HepG2 (cell line): ENCODE measurements around the gene KRTAP3-3. TPM values are rescaled to one million over a fixed set of nuclear protein-coding genes. Genes with fewer than 3 reads are reported as not detected.

Source experiments
- ATF2 ChIP-seq: sonication (generic); formaldehyde crosslinking; IDR thresholded peaks from 2 replicates; pipeline ENCODE4 v1.4.0; 2020; ENCODE audit warnings: missing genetic modification reagents
- BCL6 ChIP-seq: IDR thresholded peaks from 2 replicates; pipeline ENCODE4 v1.6.1; 2016; ENCODE audit warnings: missing genetic modification reagents, missing compliant biosample characterization
- DBP ChIP-seq: sonication (generic); formaldehyde crosslinking; IDR thresholded peaks from 2 replicates; pipeline ENCODE4 v1.4.0; 2020; ENCODE audit warnings: missing genetic modification reagents; ENCODE audit errors: not compliant biosample characterization
- GATA4 ChIP-seq: sonication (generic); IDR thresholded peaks from 2 replicates; pipeline ENCODE4 v1.6.1; 2016; ENCODE audit warnings: antibody characterized with exemption, low read depth, borderline replicate concordance
- GRHL1 ChIP-seq: sonication (generic); formaldehyde crosslinking; conservative IDR thresholded peaks from 2 replicates; pipeline ENCODE4 v1.8.0; 2022; ENCODE audit warnings: missing genetic modification reagents
- HNF4A ChIP-seq: sonication (generic); formaldehyde crosslinking; IDR thresholded peaks from 2 replicates; pipeline ENCODE4 v1.4.0; 2020; ENCODE audit warnings: missing genetic modification reagents
- IRX3 ChIP-seq: sonication (generic); formaldehyde crosslinking; IDR thresholded peaks from 2 replicates; pipeline ENCODE4 v1.8.1; 2023; ENCODE audit warnings: mild to moderate bottlenecking, low read depth, missing genetic modification reagents, borderline replicate concordance
- NFAT5 ChIP-seq: sonication (generic); formaldehyde crosslinking; IDR thresholded peaks from 2 replicates; pipeline ENCODE4 v1.4.0; 2020; ENCODE audit warnings: missing genetic modification reagents
- NONO ChIP-seq, 2 experiments: fragments of 450-650 bp in 1 of 2; sonication (generic) in 1 of 2; formaldehyde crosslinking in 1 of 2; IDR thresholded peaks in 1 of 2; conservative IDR thresholded peaks in 1 of 2; 2 replicates each; pipeline versions ENCODE4 v1.6.1 to v1.8.0; 2017 to 2022; ENCODE audit warnings: mild to moderate bottlenecking in 1 of 2, missing genetic modification reagents in 1 of 2, moderate library complexity in 1 of 2
- PHF20 ChIP-seq: sonication (generic); formaldehyde crosslinking; IDR thresholded peaks from 2 replicates; pipeline ENCODE4 v1.5.0; 2020; ENCODE audit warnings: mild to moderate bottlenecking, missing genetic modification reagents
- PITX1 ChIP-seq: sonication (generic); formaldehyde crosslinking; IDR thresholded peaks from 2 replicates; pipeline ENCODE4 v1.5.1; 2020; ENCODE audit warnings: mild to moderate bottlenecking, missing genetic modification reagents
- POLR2A ChIP-seq, 2 experiments: IDR thresholded peaks; 2 replicates each; pipeline ENCODE4 v1.6.1; 2011; ENCODE audit warnings: low read depth in 2 of 2, low read length in 2 of 2, mild to moderate bottlenecking in 1 of 2, moderate library complexity in 1 of 2; ENCODE audit not compliant: insufficient read depth in 1 of 2
- TEAD3 ChIP-seq: optimal IDR thresholded peaks from 2 replicates; pipeline ENCODE3; 2016; ENCODE audit warnings: borderline replicate concordance
- ZBTB34 ChIP-seq: sonication (generic); formaldehyde crosslinking; IDR thresholded peaks from 2 replicates; pipeline ENCODE4 v1.8.0; 2022; ENCODE audit warnings: mild to moderate bottlenecking, missing genetic modification reagents
- ZEB1 ChIP-seq: IDR thresholded peaks from 2 replicates; pipeline ENCODE4 v1.6.1; 2012; ENCODE audit warnings: mild to moderate bottlenecking, low read depth, inconsistent platforms; ENCODE audit not compliant: insufficient replicate concordance
- ZNF274 ChIP-seq: sonication (generic); formaldehyde crosslinking; IDR thresholded peaks from 2 replicates; pipeline ENCODE4 v1.5.1; 2020; ENCODE audit warnings: mild to moderate bottlenecking, missing genetic modification reagents
- ZNF639 ChIP-seq: conservative IDR thresholded peaks from 2 replicates; pipeline ENCODE4 v1.6.1; 2018; ENCODE audit warnings: missing genetic modification reagents
- polyA plus RNA-seq, 8 experiments: library from polyadenylated mRNA; depleted of rRNA in 3 of 8; stranded (reverse) in 7 of 8; unstranded in 1 of 8; fragments of >200 nt; fragmentation: Illumina TruSeq in 4 of 8; extraction: Trizol in 4 of 8; gene quantifications; 2 replicates each; pipeline versions ENCODE4 v1.2.1 to v1.2.3, GENCODE V29; 2011 to 2016; ENCODE audit warnings: low read depth in 4 of 8, missing spikeins in 1 of 8, mixed read lengths in 1 of 8; ENCODE audit not compliant: insufficient read depth in 1 of 8
- total RNA-seq, 5 experiments: library from RNA; depleted of rRNA; stranded (reverse); fragments of >200 nt; fragmentation: Illumina TruSeq; extraction: Trizol; gene quantifications; 2 replicates each; pipeline ENCODE4 v1.2.3, GENCODE V29; 2016; ENCODE audit warnings: low read depth in 1 of 5

The KRTAP3-3 gene
- total and polyA plus RNA-seq, 2 of the 13 experiments (the other 11 are each of a cell fraction or from before 2014, with no cell fraction given) = not detected

- no peak for TF ChIP-seq NONO (IDR thresholded peaks at IDR 0.05)
- 0 out of 2 replicates have a peak, but pooled peaks have one; percentile 12 for TF ChIP-seq NONO (CRISPR knock-in tag; conservative IDR thresholded peaks at IDR 0.05)
- TF ChIP-seq NFAT5 = no peak
- peak; percentile 93 for TF ChIP-seq GATA4
- peak; percentile 35 for TF ChIP-seq ZEB1
- peak; percentile 80; the same call in 1 of the 2 replicates for TF ChIP-seq PITX1
- no peak for TF ChIP-seq DBP (CRISPR knock-in tag)
- no peak for TF ChIP-seq IRX3
- peak; percentile 67; the same call in 1 of the 2 replicates for TF ChIP-seq ATF2 (CRISPR knock-in tag)
- no peak for TF ChIP-seq POLR2A (IDR thresholded peaks at IDR 0.05; ENCODE audit: insufficient read depth in 1 of 2, low read depth in 2 of 2, low read length in 2 of 2)
- no peak for TF ChIP-seq ZBTB34
- peak; percentile 85 for TF ChIP-seq BCL6
- no peak for TF ChIP-seq ZNF274 (CRISPR knock-in tag)
- no peak for TF ChIP-seq GRHL1 (CRISPR knock-in tag)
- TF ChIP-seq PHF20 (CRISPR knock-in tag) = no peak
- peak; percentile 44 for TF ChIP-seq HNF4A (CRISPR knock-in tag)
- TF ChIP-seq ZNF639 (CRISPR knock-in tag) = no peak
- TF ChIP-seq TEAD3 (CRISPR knock-in tag) = peak; percentile 100
Observed at GRCh38 chr17:41009301-41009760, 15.4 kb upstream of the KRTAP3-3 start (continued).
